GM12878 (cell line): ENCODE results near the gene BNIPL. TPM values are rescaled to one million over a fixed set of nuclear protein-coding genes. Genes with fewer than 3 reads are reported as not detected.

Experiments used
- ATAC-seq: fragments of 200-7000 bp; cut with Tn5 transposase; 3 replicates; pipeline ENCODE4 v1.9.1; 2020; ENCODE audit warnings: mild to moderate bottlenecking, moderate library complexity
- BruUV-seq: library from RNA; stranded (reverse); fragments of 400-500 nt; replicated peaks from 2 replicates; lab custom pipeline; 2021; lab: Mats Ljungman, UMichigan
- CTCF ChIA-PET: fragments of 300-600 bp; sonication (Branson Sonifier 250); formaldehyde crosslinking; extraction: SDS; loops from one replicate; lab custom pipeline; 2021; ENCODE audit warnings: inconsistent platforms; lab: Yijun Ruan, JAX
- POLR2A ChIA-PET: fragments of 350-600 bp; formaldehyde crosslinking; extraction: SDS; loops from one replicate; lab custom pipeline; 2021; ENCODE audit warnings: inconsistent platforms; lab: Charles Lee
- RAD21 ChIA-PET: fragments of 300-600 bp; sonication (Branson Sonifier 250); formaldehyde crosslinking; loops from one replicate; lab custom pipeline; 2023; ENCODE audit warnings: antibody characterized with exemption; ENCODE audit not compliant: unreplicated experiment; lab: Charles Lee
- SMC1A ChIA-PET: fragments of 300-600 bp; sonication (Branson Sonifier 250); formaldehyde crosslinking; loops from one replicate; lab custom pipeline; 2023; ENCODE audit not compliant: unreplicated experiment, uncharacterized antibody; lab: Charles Lee
- DNase-seq: peaks from one replicate; pipeline ENCODE4 v3.0.0-alpha.2; 2011; ENCODE audit warnings: low read depth, low spot score
- FAIRE-seq: peaks from 3 replicates; lab custom pipeline; 2011; peaks lifted over from hg19 to GRCh38; lab: Jason Lieb, UNC
- H2AFZ ChIP-seq: 2 replicates; pipeline ENCODE4 v1.6.0; 2011; ENCODE audit warnings: low read depth, low read length, control low read depth; ENCODE audit not compliant: control insufficient read depth
- H3K27ac ChIP-seq: 2 replicates; pipeline ENCODE4 v1.5.1; 2011; ENCODE audit warnings: control low read depth; ENCODE audit not compliant: control insufficient read depth, insufficient read depth
- H3K27me3 ChIP-seq, 2 experiments: replicated peaks in 1 of 2; 2 replicates each; pipeline versions ENCODE4 v1.6.0 to v1.6.1; 2011; ENCODE audit warnings: low read length in 1 of 2; ENCODE audit not compliant: control insufficient read depth in 2 of 2, insufficient read depth in 2 of 2
- H3K36me3 ChIP-seq, 2 experiments: 2 replicates each; pipeline ENCODE4 v1.5.1; 2011; ENCODE audit warnings: low read length in 1 of 2; ENCODE audit not compliant: control insufficient read depth in 2 of 2, insufficient read depth in 2 of 2
- H3K4me1 ChIP-seq: 2 replicates; pipeline ENCODE4 v1.6.1; 2011; ENCODE audit warnings: mild to moderate bottlenecking, low read length, moderate library complexity, mixed read lengths; ENCODE audit not compliant: control insufficient read depth, insufficient read depth
- H3K4me2 ChIP-seq: 2 replicates; pipeline ENCODE4 v1.6.0; 2011; ENCODE audit warnings: control low read depth; ENCODE audit not compliant: control insufficient read depth, insufficient read depth
- H3K4me3 ChIP-seq: fragments of 200-600 bp; sonication (generic); 2 replicates; pipeline ENCODE4 v1.5.1; 2016
- H3K79me2 ChIP-seq: 2 replicates; pipeline ENCODE4 v1.6.0; 2011; ENCODE audit warnings: low read length; ENCODE audit not compliant: control insufficient read depth, insufficient read depth
- H3K9ac ChIP-seq: 2 replicates; pipeline ENCODE4 v1.8.0; 2011; ENCODE audit warnings: low read length, control low read depth, mixed read lengths; ENCODE audit not compliant: control insufficient read depth, insufficient read depth
- H3K9me3 ChIP-seq: replicated peaks from 3 replicates; pipeline ENCODE4 v1.5.1; 2011; ENCODE audit warnings: mild to moderate bottlenecking, low read length; ENCODE audit not compliant: control insufficient read depth, insufficient read depth
- H4K20me1 ChIP-seq: 2 replicates; pipeline ENCODE4 v1.6.0; 2011; ENCODE audit not compliant: control insufficient read depth, insufficient read depth
- DPF2 ChIP-seq: fragments of 450-650 bp; IDR thresholded peaks from 2 replicates; pipeline ENCODE4 v1.6.1; 2017; ENCODE audit warnings: mild to moderate bottlenecking
- EED ChIP-seq: sonication (generic); IDR thresholded peaks from 2 replicates; pipeline ENCODE4 v1.6.1; 2016; ENCODE audit warnings: antibody characterized with exemption, low read depth
- EGR1 ChIP-seq, 2 experiments: IDR thresholded peaks; 1 replicate in 1 of 2; 2 replicates in 1 of 2; pipeline ENCODE4 v1.6.1; 2011 to 2012; ENCODE audit warnings: low read depth in 2 of 2, low read length in 2 of 2, borderline replicate concordance in 1 of 2, mild to moderate bottlenecking in 1 of 2, moderate library complexity in 1 of 2
- GATAD2B ChIP-seq: fragments of 450-650 bp; conservative IDR thresholded peaks from 2 replicates; pipeline ENCODE4 v1.6.1; 2017; ENCODE audit warnings: low read depth, mild to moderate bottlenecking, moderate library complexity
- LARP7 ChIP-seq: fragments of 450-650 bp; IDR thresholded peaks from 2 replicates; pipeline ENCODE4 v1.6.1; 2017; ENCODE audit warnings: mild to moderate bottlenecking
- NFYB ChIP-seq: IDR thresholded peaks from 2 replicates; pipeline ENCODE4 v1.6.1; 2011; ENCODE audit warnings: low read depth, mild to moderate bottlenecking, low read length, improper control_type of control experiment, moderate library complexity; ENCODE audit not compliant: insufficient read depth
- PML ChIP-seq: IDR thresholded peaks from 2 replicates; pipeline ENCODE4 v1.6.1; 2012; ENCODE audit warnings: low read length, inconsistent platforms
- SIN3A ChIP-seq: IDR thresholded peaks from 2 replicates; pipeline ENCODE4 v1.6.1; 2012; ENCODE audit warnings: low read depth, low read length, improper control_type of control experiment
- SMC3 ChIP-seq: IDR thresholded peaks from 2 replicates; pipeline ENCODE4 v1.6.1; 2011; ENCODE audit warnings: low read length, improper control_type of control experiment, borderline replicate concordance
- YY1 ChIP-seq: IDR thresholded peaks from 2 replicates; pipeline ENCODE4 v1.6.1; 2011; ENCODE audit warnings: low read depth, mild to moderate bottlenecking, low read length
- WGBS: methylation state at CpG from one replicate; pipeline ENCODE4 v1.1.6; 2016; ENCODE audit warnings: low lambda C conversion rate; ENCODE audit not compliant: insufficient replicate concordance, insufficient coverage; ENCODE audit errors: missing lambda C conversion rate; 5-methylcytosine and 5-hydroxymethylcytosine counted together
- in situ Hi-C: fragments of 300-500 bp; cut with MboI; formaldehyde crosslinking; loops from 9 replicates; pipeline ENCODE4 v1.14.3; 2018; ENCODE audit warnings: mixed read lengths
- intact Hi-C: fragments of 100-400 bp; cut with micrococcal nuclease; formaldehyde crosslinking; loops from one replicate; pipeline ENCODE4 v1.14.2; 2022; ENCODE audit not compliant: unreplicated experiment
- polyA plus RNA-seq, 11 experiments: library from polyadenylated mRNA; depleted of rRNA in 4 of 11; unstranded in 6 of 11; stranded (reverse) in 5 of 11; fragments of >200 nt; fragmentation: Nextera tagmentation in 4 of 11; fragmentation: Illumina TruSeq in 1 of 11; extraction: Ambion mirVana in 4 of 11; extraction: Trizol in 1 of 11; gene quantifications; 1 replicate in 1 of 11; 2 replicates in 10 of 11; pipeline versions ENCODE4 v1.2.1 to v1.2.3, GENCODE V29; 2011 to 2016; ENCODE audit warnings: inconsistent platforms in 2 of 11, missing spikeins in 2 of 11, low read depth in 1 of 11
- total RNA-seq, 4 experiments: library from RNA; depleted of rRNA in 3 of 4; stranded (reverse); fragments of >200 nt in 3 of 4; fragmentation: Illumina TruSeq in 1 of 4; extraction: Trizol in 1 of 4; gene quantifications; 2 replicates each; pipeline versions ENCODE4 v1.2.1 to v1.2.3, GENCODE V29; 2013 to 2021
- TF ChIP-seq, protein P1 (sequence below): fragments of 450-650 bp; IDR thresholded peaks from 2 replicates; pipeline ENCODE4 v1.6.1; 2017; ENCODE audit warnings: mild to moderate bottlenecking, low read depth, inconsistent platforms; ENCODE audit not compliant: poor library complexity, severe bottlenecking
- TF ChIP-seq, protein P2 (sequence below), 3 experiments: IDR thresholded peaks in 2 of 3; conservative IDR thresholded peaks in 1 of 3; 2 replicates each; pipeline ENCODE4 v1.5.1; 2011; ENCODE audit warnings: low read depth in 3 of 3, low read length in 3 of 3, mild to moderate bottlenecking in 3 of 3, control low read depth in 2 of 3, moderate library complexity in 2 of 3, inconsistent platforms in 1 of 3, mixed read lengths in 1 of 3; ENCODE audit not compliant: control insufficient read depth in 2 of 3, insufficient read depth in 1 of 3; ENCODE audit errors: extremely low read depth in 1 of 3
- TF ChIP-seq, protein P3 (sequence below): fragments of 450-650 bp; IDR thresholded peaks from 2 replicates; pipeline ENCODE4 v1.6.1; 2017; ENCODE audit warnings: low read depth, mild to moderate bottlenecking, moderate library complexity

Gene BNIPL
- total and polyA plus RNA-seq, 10 of the 15 experiments (the other 5 are each of a cell fraction or from before 2014, with no cell fraction given): 0.05 to 1.1 (median 0.17) TPM

DNA sequence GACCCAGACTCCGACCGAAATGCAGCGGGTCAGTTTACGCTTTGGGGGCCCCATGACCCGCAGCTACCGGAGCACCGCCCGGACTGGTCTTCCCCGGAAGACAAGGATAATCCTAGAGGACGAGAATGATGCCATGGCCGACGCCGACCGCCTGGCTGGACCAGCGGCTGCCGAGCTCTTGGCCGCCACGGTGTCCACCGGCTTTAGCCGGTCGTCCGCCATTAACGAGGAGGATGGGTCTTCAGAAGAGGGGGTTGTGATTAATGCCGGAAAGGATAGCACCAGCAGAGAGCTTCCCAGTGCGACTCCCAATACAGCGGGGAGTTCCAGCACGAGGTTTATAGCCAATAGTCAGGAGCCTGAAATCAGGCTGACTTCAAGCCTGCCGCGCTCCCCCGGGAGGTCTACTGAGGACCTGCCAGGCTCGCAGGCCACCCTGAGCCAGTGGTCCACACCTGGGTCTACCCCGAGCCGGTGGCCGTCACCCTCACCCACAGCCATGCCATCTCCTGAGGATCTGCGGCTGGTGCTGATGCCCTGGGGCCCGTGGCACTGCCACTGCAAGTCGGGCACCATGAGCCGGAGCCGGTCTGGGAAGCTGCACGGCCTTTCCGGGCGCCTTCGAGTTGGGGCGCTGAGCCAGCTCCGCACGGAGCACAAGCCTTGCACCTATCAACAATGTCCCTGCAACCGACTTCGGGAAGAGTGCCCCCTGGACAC, 11.7 kb downstream of the BNIPL start:
- BruUV-seq: TSS peak; percentile 88
- Histone ChIP-seq H4K20me1 (no peaks in the 10 kb centered on the region; the same call in 1 of the 2 replicates), H2AFZ (peak overlapping the region; percentile 82), H3K27me3 (no peaks in the 10 kb centered on the region), H3K4me3 (peak overlapping the region; percentile 87), H3K4me1 (peaks cover 8% of the 10 kb centered on the region; the same call in 1 of the 2 replicates), H3K9me3 (no peaks in the 10 kb centered on the region), H3K4me2 (peak overlapping the region; percentile 99), H3K27ac (peak overlapping the region; percentile 49), H3K36me3 (peaks cover 3 to 13% of the 10 kb centered on the region in 2 experiments), H3K9ac (peak overlapping the region; percentile 66), H3K79me2 (no peaks in the 10 kb centered on the region)
- peak; percentile 85 for ATAC-seq
- ChIA-PET POLR2A (interaction anchor here (0.9 to 5.6 kb wide), 3 partner anchors 9 to 22 kb away, joined by 3 to 65 read pairs (median 4); partner anchors contain the start of genes CDC42SE1, GABPB2 and MLLT11), SMC1A (interaction anchor here (0.6 to 2.8 kb wide), 6 partner anchors 8 to 53 kb away, joined by 3 to 9 read pairs (median 6); partner anchors contain the start of gene MLLT11), RAD21 (interaction anchor here (0.8 to 2.2 kb wide), 5 partner anchors 10 to 109 kb away, joined by 3 to 12 read pairs (median 6); partner anchors contain the start of genes MINDY1 and TNFAIP8L2), CTCF (interaction anchor here (0.6 to 9.5 kb wide), 16 partner anchors 9 to 956 kb away, joined by 3 to 76 read pairs (median 4); partner anchors contain the start of genes CDC42SE1, GABPB2, MINDY1 and MLLT11)
- FAIRE-seq: peak; percentile 68
- DNase-seq: no peak
- in situ Hi-C loops: no loop called here
- intact Hi-C loops: no loop called here
- WGBS: 6% methylated on average over 48 of the region's 48 CpGs
- peak; percentile 3; the same call in 1 of the 2 replicates for TF ChIP-seq EED
- TF ChIP-seq, protein P1, sequence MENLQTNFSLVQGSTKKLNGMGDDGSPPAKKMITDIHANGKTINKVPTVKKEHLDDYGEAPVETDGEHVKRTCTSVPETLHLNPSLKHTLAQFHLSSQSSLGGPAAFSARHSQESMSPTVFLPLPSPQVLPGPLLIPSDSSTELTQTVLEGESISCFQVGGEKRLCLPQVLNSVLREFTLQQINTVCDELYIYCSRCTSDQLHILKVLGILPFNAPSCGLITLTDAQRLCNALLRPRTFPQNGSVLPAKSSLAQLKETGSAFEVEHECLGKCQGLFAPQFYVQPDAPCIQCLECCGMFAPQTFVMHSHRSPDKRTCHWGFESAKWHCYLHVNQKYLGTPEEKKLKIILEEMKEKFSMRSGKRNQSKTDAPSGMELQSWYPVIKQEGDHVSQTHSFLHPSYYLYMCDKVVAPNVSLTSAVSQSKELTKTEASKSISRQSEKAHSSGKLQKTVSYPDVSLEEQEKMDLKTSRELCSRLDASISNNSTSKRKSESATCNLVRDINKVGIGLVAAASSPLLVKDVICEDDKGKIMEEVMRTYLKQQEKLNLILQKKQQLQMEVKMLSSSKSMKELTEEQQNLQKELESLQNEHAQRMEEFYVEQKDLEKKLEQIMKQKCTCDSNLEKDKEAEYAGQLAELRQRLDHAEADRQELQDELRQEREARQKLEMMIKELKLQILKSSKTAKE: no peak
- TF ChIP-seq, protein P2, sequence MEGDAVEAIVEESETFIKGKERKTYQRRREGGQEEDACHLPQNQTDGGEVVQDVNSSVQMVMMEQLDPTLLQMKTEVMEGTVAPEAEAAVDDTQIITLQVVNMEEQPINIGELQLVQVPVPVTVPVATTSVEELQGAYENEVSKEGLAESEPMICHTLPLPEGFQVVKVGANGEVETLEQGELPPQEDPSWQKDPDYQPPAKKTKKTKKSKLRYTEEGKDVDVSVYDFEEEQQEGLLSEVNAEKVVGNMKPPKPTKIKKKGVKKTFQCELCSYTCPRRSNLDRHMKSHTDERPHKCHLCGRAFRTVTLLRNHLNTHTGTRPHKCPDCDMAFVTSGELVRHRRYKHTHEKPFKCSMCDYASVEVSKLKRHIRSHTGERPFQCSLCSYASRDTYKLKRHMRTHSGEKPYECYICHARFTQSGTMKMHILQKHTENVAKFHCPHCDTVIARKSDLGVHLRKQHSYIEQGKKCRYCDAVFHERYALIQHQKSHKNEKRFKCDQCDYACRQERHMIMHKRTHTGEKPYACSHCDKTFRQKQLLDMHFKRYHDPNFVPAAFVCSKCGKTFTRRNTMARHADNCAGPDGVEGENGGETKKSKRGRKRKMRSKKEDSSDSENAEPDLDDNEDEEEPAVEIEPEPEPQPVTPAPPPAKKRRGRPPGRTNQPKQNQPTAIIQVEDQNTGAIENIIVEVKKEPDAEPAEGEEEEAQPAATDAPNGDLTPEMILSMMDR (IDR thresholded peaks at IDR 0.05 in 2 of 3, conservative IDR thresholded peaks at IDR 0.05 in 1 of 3; ENCODE audit: control insufficient read depth in 2 of 3, extremely low read depth in 1 of 3, insufficient read depth in 1 of 3, low read depth in 3 of 3, low read length in 3 of 3): peak in 2 of 3 experiments; percentile 47 to 54; a peak in 5 of 6 replicates
- 0 out of 2 replicates have a peak, but pooled peaks have one; percentile 54 for TF ChIP-seq DPF2
- peak; percentile 19; the same call in 1 of the 2 replicates for TF ChIP-seq GATAD2B
- no peak for TF ChIP-seq PML
- no peak for TF ChIP-seq NFYB
- TF ChIP-seq SIN3A: 0 out of 2 replicates have a peak, but pooled peaks have one; percentile 46
- 0 out of 2 replicates have a peak, but pooled peaks have one; percentile 21 for TF ChIP-seq SMC3
- TF ChIP-seq LARP7: no peak
- TF ChIP-seq, protein P3, sequence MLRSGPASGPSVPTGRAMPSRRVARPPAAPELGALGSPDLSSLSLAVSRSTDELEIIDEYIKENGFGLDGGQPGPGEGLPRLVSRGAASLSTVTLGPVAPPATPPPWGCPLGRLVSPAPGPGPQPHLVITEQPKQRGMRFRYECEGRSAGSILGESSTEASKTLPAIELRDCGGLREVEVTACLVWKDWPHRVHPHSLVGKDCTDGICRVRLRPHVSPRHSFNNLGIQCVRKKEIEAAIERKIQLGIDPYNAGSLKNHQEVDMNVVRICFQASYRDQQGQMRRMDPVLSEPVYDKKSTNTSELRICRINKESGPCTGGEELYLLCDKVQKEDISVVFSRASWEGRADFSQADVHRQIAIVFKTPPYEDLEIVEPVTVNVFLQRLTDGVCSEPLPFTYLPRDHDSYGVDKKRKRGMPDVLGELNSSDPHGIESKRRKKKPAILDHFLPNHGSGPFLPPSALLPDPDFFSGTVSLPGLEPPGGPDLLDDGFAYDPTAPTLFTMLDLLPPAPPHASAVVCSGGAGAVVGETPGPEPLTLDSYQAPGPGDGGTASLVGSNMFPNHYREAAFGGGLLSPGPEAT: no peak
- TF ChIP-seq EGR1 (IDR thresholded peaks at IDR 0.05; ENCODE audit: borderline replicate concordance in 1 of 2, low read depth in 2 of 2, low read length in 2 of 2): 0 out of 3 replicates have a peak, but pooled peaks of 1 of the 2 experiments have one; percentile 10
- TF ChIP-seq YY1: peak; percentile 79; the same call in 1 of the 2 replicates
